K562 (cell line): ENCODE data around the gene BCL7B. TPM values are rescaled to one million over a fixed set of nuclear protein-coding genes. Genes with fewer than 3 reads are reported as not detected.

Experiments used
- C11orf30 ChIP-seq: fragments of 450-650 bp; IDR thresholded peaks from 2 replicates; pipeline ENCODE4 v1.6.1; 2016; ENCODE audit warnings: low read depth, mild to moderate bottlenecking
- FOSL1 ChIP-seq: fragments of 200-800 bp; sonication (Bioruptor generic); conservative IDR thresholded peaks from 2 replicates; pipeline ENCODE4 v1.6.1; 2016; ENCODE audit warnings: missing genetic modification characterization, missing compliant biosample characterization
- MAFG ChIP-seq: fragments of 450-650 bp; conservative IDR thresholded peaks from 2 replicates; pipeline ENCODE4 v1.6.1; 2016; ENCODE audit warnings: missing genetic modification characterization, missing compliant biosample characterization
- MBD2 ChIP-seq: sonication (generic); IDR thresholded peaks from 2 replicates; pipeline ENCODE4 v1.6.1; 2016; ENCODE audit warnings: low read depth, borderline replicate concordance
- POLR3A ChIP-seq: IDR thresholded peaks from 2 replicates; pipeline ENCODE4 v1.6.1; 2011; ENCODE audit warnings: borderline replicate concordance, mild to moderate bottlenecking, moderate library complexity; ENCODE audit not compliant: insufficient read length, insufficient read depth; ENCODE audit errors: extremely low read depth
- RCOR1 ChIP-seq, 2 experiments: IDR thresholded peaks; 2 replicates each; pipeline ENCODE4 v1.6.1; 2012; ENCODE audit warnings: low read depth in 2 of 2, low read length in 2 of 2, borderline replicate concordance in 1 of 2, improper control_type of control experiment in 1 of 2
- SETDB1 ChIP-seq: IDR thresholded peaks from one replicate; pipeline ENCODE4 v1.6.1; 2012; ENCODE audit warnings: low read length, control low read depth, inconsistent platforms
- TAF1 ChIP-seq: IDR thresholded peaks from 2 replicates; pipeline ENCODE4 v1.6.1; 2011; ENCODE audit warnings: mild to moderate bottlenecking, low read length, moderate library complexity; ENCODE audit not compliant: insufficient read depth, control insufficient read depth, severe bottlenecking; ENCODE audit errors: extremely low read depth
- XRCC5 ChIP-seq: fragments of 200-400 bp; formaldehyde crosslinking; IDR thresholded peaks from 2 replicates; pipeline ENCODE4 v1.6.1; 2017; ENCODE audit warnings: low read depth, mild to moderate bottlenecking, low read length
- ZNF140 ChIP-seq: fragments of 250-450 bp; sonication (Bioruptor Pico); IDR thresholded peaks from 2 replicates; pipeline ENCODE4 v1.8.0; 2021; ENCODE audit warnings: moderate library complexity, mild to moderate bottlenecking, inconsistent platforms
- ZNF24 ChIP-seq: fragments of 450-650 bp; IDR thresholded peaks from 2 replicates; pipeline ENCODE4 v1.6.1; 2016
- ZNF507 ChIP-seq: conservative IDR thresholded peaks from 2 replicates; pipeline ENCODE4 v1.6.1; 2017; ENCODE audit warnings: missing genetic modification characterization, missing compliant biosample characterization
- polyA plus RNA-seq, 8 experiments: library from polyadenylated mRNA; depleted of rRNA in 4 of 8; stranded (reverse) in 5 of 8; unstranded in 3 of 8; fragments of >200 nt; fragmentation: Nextera tagmentation in 2 of 8; fragmentation: Illumina TruSeq in 1 of 8; extraction: Ambion mirVana in 2 of 8; extraction: Trizol in 1 of 8; gene quantifications; 2 replicates each; pipeline versions ENCODE4 v1.2.1 to v1.2.3, GENCODE V29; 2011 to 2014; ENCODE audit warnings: inconsistent platforms in 1 of 8, missing spikeins in 1 of 8
- total RNA-seq, 7 experiments: library from RNA; depleted of rRNA in 6 of 7; stranded (reverse); fragments of >200 nt in 6 of 7; fragmentation: Illumina TruSeq in 2 of 7; extraction: Trizol in 2 of 7; gene quantifications; 2 replicates each; pipeline versions ENCODE4 v1.2.1 to v1.2.3, GENCODE V29; 2011 to 2021; ENCODE audit warnings: low replicate concordance in 1 of 7
- TF ChIP-seq, protein P1 (sequence below): fragments of 250-450 bp; sonication (Bioruptor Pico); IDR thresholded peaks from 2 replicates; pipeline ENCODE4 v1.4.0; 2020; ENCODE audit warnings: mild to moderate bottlenecking, moderate library complexity
- TF ChIP-seq, protein P2 (sequence below): fragments of 250-450 bp; sonication (Bioruptor Pico); IDR thresholded peaks from 2 replicates; pipeline ENCODE4 v1.4.0; 2020; ENCODE audit warnings: borderline replicate concordance
- TF ChIP-seq, protein P3 (sequence below): fragments of 250-450 bp; sonication (Bioruptor Pico); IDR thresholded peaks from 2 replicates; pipeline ENCODE4 v1.4.0; 2020
- TF ChIP-seq, protein P4 (sequence below): fragments of 250-450 bp; sonication (Bioruptor Pico); IDR thresholded peaks from 2 replicates; pipeline ENCODE4 v1.6.1; 2021; ENCODE audit warnings: mild to moderate bottlenecking
- TF ChIP-seq, protein P5 (sequence below): sonication (generic); formaldehyde crosslinking; IDR thresholded peaks from 2 replicates; pipeline ENCODE4 v1.9.0; 2022; ENCODE audit warnings: mild to moderate bottlenecking, missing genetic modification reagents
- TF ChIP-seq, protein P6 (sequence below), 2 experiments: IDR thresholded peaks; 2 replicates each; pipeline ENCODE4 v1.6.1; 2011; ENCODE audit warnings: borderline replicate concordance in 1 of 2, control low read depth in 1 of 2, low read depth in 1 of 2, low read length in 1 of 2, mild to moderate bottlenecking in 1 of 2, mixed read lengths in 1 of 2, moderate library complexity in 1 of 2; ENCODE audit not compliant: insufficient read depth in 1 of 2, insufficient read length in 1 of 2, poor library complexity in 1 of 2, severe bottlenecking in 1 of 2; ENCODE audit errors: extremely low read depth in 1 of 2

Gene BCL7B
- total and polyA plus RNA-seq, 9 of the 15 experiments (the other 6 are each of a cell fraction or from before 2014, with no cell fraction given), result 10.0 to 73.2 (median 32.9) TPM

DNA sequence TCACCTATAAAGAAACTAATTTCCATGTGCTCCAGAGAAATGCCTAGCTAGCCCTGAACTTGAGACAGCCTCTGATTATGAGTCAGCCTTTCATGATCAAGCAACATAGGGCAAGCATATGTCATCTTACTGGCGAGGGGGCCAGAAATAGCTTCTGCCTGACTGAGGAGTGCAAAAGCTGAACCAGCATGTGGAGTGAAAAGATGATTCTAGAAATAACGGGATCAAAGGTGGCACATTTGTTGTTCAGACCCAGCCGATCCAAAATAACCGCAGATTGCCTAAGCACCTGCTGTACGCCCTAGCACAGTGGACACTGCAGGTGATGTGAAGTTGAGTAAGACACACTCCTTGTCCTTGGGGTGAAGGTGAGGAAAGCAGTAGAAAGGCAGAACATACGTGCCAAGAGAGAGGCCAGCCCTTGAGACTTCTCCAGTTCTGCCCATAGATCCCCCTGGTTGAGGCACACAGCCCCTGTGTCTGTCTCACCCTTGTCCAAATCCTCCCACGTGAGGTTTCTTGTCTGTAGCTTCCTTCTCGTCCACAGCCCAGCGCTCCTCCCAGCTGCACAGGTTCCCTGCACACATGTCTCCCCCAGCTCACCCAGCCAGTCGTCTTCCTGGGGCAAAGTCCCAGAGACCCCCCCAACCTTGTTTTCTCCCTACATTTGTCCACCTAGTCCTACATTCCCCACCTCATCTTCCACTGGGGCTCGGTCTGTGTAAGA is 2.8 kb upstream of the BCL7B start (continued):
- TF ChIP-seq, protein P1, sequence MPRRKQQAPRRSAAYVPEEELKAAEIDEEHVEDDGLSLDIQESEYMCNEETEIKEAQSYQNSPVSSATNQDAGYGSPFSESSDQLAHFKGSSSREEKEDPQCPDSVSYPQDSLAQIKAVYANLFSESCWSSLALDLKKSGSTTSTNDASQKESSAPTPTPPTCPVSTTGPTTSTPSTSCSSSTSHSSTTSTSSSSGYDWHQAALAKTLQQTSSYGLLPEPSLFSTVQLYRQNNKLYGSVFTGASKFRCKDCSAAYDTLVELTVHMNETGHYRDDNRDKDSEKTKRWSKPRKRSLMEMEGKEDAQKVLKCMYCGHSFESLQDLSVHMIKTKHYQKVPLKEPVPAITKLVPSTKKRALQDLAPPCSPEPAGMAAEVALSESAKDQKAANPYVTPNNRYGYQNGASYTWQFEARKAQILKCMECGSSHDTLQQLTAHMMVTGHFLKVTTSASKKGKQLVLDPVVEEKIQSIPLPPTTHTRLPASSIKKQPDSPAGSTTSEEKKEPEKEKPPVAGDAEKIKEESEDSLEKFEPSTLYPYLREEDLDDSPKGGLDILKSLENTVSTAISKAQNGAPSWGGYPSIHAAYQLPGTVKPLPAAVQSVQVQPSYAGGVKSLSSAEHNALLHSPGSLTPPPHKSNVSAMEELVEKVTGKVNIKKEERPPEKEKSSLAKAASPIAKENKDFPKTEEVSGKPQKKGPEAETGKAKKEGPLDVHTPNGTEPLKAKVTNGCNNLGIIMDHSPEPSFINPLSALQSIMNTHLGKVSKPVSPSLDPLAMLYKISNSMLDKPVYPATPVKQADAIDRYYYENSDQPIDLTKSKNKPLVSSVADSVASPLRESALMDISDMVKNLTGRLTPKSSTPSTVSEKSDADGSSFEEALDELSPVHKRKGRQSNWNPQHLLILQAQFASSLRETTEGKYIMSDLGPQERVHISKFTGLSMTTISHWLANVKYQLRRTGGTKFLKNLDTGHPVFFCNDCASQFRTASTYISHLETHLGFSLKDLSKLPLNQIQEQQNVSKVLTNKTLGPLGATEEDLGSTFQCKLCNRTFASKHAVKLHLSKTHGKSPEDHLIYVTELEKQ (CRISPR knock-in tag), result no peak
- no peak for TF ChIP-seq POLR3A
- TF ChIP-seq MAFG (tag), result no peak
- no peak for TF ChIP-seq ZNF507 (tag)
- TF ChIP-seq, protein P2, sequence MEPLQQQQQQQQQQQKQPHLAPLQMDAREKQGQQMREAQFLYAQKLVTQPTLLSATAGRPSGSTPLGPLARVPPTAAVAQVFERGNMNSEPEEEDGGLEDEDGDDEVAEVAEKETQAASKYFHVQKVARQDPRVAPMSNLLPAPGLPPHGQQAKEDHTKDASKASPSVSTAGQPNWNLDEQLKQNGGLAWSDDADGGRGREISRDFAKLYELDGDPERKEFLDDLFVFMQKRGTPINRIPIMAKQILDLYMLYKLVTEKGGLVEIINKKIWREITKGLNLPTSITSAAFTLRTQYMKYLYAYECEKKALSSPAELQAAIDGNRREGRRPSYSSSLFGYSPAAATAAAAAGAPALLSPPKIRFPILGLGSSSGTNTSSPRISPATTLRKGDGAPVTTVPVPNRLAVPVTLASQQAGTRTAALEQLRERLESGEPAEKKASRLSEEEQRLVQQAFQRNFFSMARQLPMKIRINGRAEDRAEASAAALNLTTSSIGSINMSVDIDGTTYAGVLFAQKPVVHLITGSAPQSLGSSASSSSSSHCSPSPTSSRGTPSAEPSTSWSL (CRISPR knock-in tag), result no peak
- no peak for TF ChIP-seq XRCC5
- TF ChIP-seq MBD2, result no peak
- TF ChIP-seq, protein P3, sequence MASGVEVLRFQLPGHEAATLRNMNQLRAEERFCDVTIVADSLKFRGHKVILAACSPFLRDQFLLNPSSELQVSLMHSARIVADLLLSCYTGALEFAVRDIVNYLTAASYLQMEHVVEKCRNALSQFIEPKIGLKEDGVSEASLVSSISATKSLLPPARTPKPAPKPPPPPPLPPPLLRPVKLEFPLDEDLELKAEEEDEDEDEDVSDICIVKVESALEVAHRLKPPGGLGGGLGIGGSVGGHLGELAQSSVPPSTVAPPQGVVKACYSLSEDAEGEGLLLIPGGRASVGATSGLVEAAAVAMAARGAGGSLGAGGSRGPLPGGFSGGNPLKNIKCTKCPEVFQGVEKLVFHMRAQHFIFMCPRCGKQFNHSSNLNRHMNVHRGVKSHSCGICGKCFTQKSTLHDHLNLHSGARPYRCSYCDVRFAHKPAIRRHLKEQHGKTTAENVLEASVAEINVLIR (CRISPR knock-in tag), result no peak
- no peak for TF ChIP-seq ZNF24
- TF ChIP-seq ZNF140 (CRISPR knock-in tag), result no peak
- TF ChIP-seq, protein P4, sequence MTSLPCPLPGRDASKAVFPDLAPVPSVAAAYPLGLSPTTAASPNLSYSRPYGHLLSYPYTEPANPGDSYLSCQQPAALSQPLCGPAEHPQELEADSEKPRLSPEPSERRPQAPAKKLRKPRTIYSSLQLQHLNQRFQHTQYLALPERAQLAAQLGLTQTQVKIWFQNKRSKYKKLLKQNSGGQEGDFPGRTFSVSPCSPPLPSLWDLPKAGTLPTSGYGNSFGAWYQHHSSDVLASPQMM (CRISPR knock-in tag), result no peak
- TF ChIP-seq, protein P5, sequence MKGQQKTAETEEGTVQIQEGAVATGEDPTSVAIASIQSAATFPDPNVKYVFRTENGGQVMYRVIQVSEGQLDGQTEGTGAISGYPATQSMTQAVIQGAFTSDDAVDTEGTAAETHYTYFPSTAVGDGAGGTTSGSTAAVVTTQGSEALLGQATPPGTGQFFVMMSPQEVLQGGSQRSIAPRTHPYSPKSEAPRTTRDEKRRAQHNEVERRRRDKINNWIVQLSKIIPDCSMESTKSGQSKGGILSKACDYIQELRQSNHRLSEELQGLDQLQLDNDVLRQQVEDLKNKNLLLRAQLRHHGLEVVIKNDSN (CRISPR knock-in tag), result no peak
- TF ChIP-seq, protein P6, sequence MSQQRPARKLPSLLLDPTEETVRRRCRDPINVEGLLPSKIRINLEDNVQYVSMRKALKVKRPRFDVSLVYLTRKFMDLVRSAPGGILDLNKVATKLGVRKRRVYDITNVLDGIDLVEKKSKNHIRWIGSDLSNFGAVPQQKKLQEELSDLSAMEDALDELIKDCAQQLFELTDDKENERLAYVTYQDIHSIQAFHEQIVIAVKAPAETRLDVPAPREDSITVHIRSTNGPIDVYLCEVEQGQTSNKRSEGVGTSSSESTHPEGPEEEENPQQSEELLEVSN (IDR thresholded peaks at IDR 0.05; ENCODE audit: borderline replicate concordance in 1 of 2, extremely low read depth in 1 of 2, insufficient read depth in 1 of 2, insufficient read length in 1 of 2, low read depth in 1 of 2, low read length in 1 of 2, poor library complexity in 1 of 2, severe bottlenecking in 1 of 2), result peak in 1 of 2 experiments; percentile 36
- peak; percentile 44 for TF ChIP-seq FOSL1 (tag)
- TF ChIP-seq SETDB1, result no peak
- no peak for TF ChIP-seq TAF1
- TF ChIP-seq C11orf30, result peak; percentile 64
- no peak for TF ChIP-seq RCOR1 (IDR thresholded peaks at IDR 0.05; ENCODE audit: borderline replicate concordance in 1 of 2, low read depth in 2 of 2, low read length in 2 of 2)
